ENCODE data around the gene GPRASP2.

DNA sequence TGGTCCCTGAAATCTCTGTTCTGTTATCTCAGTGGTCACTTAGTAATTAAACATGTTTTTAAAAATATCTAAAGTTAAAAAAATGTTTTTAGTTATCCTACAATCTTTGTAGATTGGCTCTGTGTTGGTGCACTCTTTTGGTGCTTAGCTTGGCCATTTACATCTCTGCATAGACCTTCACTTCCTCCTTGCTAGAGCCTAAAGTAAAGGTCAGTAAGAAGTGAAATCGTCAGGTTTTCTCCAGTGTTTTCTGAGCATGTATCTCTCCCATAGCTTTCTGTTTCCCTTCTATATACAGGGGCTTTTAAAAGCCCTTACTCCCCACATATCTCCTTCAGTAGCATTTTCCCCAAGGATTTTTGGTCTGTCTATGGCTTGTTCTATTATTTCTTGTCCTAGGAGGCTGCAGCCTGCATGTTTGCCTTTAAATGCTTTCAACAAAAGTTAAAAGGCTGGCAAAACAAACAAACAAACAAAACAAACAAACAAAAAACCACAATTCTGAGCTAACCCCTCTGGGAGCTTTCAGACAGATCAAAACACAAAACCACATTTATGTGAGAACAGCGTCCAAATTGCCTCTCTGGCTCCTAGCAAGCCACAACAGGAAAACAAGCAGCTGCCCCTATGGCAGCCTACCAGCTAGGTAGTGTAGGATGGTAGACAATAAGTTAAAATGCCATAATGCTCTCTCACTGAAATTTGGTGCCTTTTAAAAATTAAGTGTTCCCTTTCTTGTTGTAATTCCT is 27.3 kb upstream of the GPRASP2 start:
- no peak for TF ChIP-seq CTCF (IDR thresholded peaks at IDR 0.05)
- TF ChIP-seq POLR2A (IDR thresholded peaks at IDR 0.05), result no peak

Measured in Peyer's patch (tissue), 4 donors.